ENCODE measurements around the gene TNS3.

TNS3 gene

GRCh38 chr7:47393406-47393805 lies 188.5 kb downstream of the TNS3 start:
- ChIA-PET POLR2A (no interaction called here), CTCF (no interaction called here)
- no peak for TF ChIP-seq CTCF (IDR thresholded peaks at IDR 0.05; ENCODE audit: control extremely low read depth, extremely low read depth, low read depth, missing control alignments)
- no peak for DNase-seq (ENCODE audit: extremely low spot score)

- CTCF ChIA-PET: no interaction called here
- POLR2A ChIA-PET: no interaction called here
- TF ChIP-seq CTCF (IDR thresholded peaks at IDR 0.05; ENCODE audit: control extremely low read depth, extremely low read depth, low read depth, missing control alignments): no peak
- no peak for DNase-seq (ENCODE audit: extremely low spot score)
Measured at GRCh38 chr7:47392241-47392759, 189.6 kb downstream of the TNS3 start.

GRCh38 chr7:47391726-47392125 lies 190.2 kb downstream of the TNS3 start:
- TF ChIP-seq CTCF (IDR thresholded peaks at IDR 0.05; ENCODE audit: control extremely low read depth, extremely low read depth, low read depth, missing control alignments): no peak
- DNase-seq (ENCODE audit: extremely low spot score): no peak
- ChIA-PET CTCF (no interaction called here), POLR2A (no interaction called here)

- POLR2A ChIA-PET: no interaction called here
- DNase-seq (ENCODE audit: extremely low spot score): no peak
- TF ChIP-seq CTCF (IDR thresholded peaks at IDR 0.05; ENCODE audit: control extremely low read depth, extremely low read depth, low read depth, missing control alignments): no peak
- CTCF ChIA-PET: no interaction called here
Measured at GRCh38 chr7:47390914-47391313, 191.0 kb downstream of the TNS3 start.

- ChIA-PET CTCF (no interaction called here), POLR2A (no interaction called here)
- TF ChIP-seq CTCF (IDR thresholded peaks at IDR 0.05; ENCODE audit: control extremely low read depth, extremely low read depth, low read depth, missing control alignments): no peak
Measured at GRCh38 chr7:47389923-47390630, 191.8 kb downstream of the TNS3 start.

GRCh38 chr7:47389171-47389922 lies 192.6 kb downstream of the TNS3 start:
- ChIA-PET POLR2A (no interaction called here), CTCF (no interaction called here)
- DNase-seq (ENCODE audit: extremely low spot score): no peak
- TF ChIP-seq CTCF (IDR thresholded peaks at IDR 0.05; ENCODE audit: control extremely low read depth, extremely low read depth, low read depth, missing control alignments): no peak

More at GRCh38 chr7:47389923-47390630, 191.8 kb downstream of the TNS3 start:
- DNase-seq (ENCODE audit: extremely low spot score): no peak

Data from GM10248 (cell line).